ENCODE results near the gene CCND3.

GRCh38 chr6:41966214-41966920 is 24.8 kb upstream of the CCND3 start:
- TF ChIP-seq CTCF (IDR thresholded peaks at IDR 0.05 in 2 of 3, conservative IDR thresholded peaks at IDR 0.05 in 1 of 3; ENCODE audit: borderline replicate concordance in 1 of 3, insufficient read depth in 1 of 3, low read depth in 2 of 3, low read length in 2 of 3) (no peak), TCF7L2 (IDR thresholded peaks at IDR 0.05; ENCODE audit: borderline replicate concordance, extremely low read depth, insufficient read depth, insufficient read length) (no peak), SP1 (IDR thresholded peaks at IDR 0.05; ENCODE audit: low read depth) (no peak), MAX (IDR thresholded peaks at IDR 0.05) (no peak), POLR2AphosphoS5 (IDR thresholded peaks at IDR 0.05; ENCODE audit: low read depth, low read length) (no peak), EZH2 (IDR thresholded peaks at IDR 0.05) (no peak), JUND (IDR thresholded peaks at IDR 0.05) (no peak), EGR1 (IDR thresholded peaks at IDR 0.05; ENCODE audit: low read depth) (no peak)

All from HCT116 (cell line).